NB4 (cell line): Measurements from ENCODE around the gene GAL.

Experiments
- MYC ChIP-seq: IDR thresholded peaks from 2 replicates; pipeline ENCODE4 v1.6.1; 2011; ENCODE audit warnings: low read depth, low read length
- TF ChIP-seq, protein P1 (sequence below): IDR thresholded peaks from one replicate; pipeline ENCODE4 v1.5.1; 2012; ENCODE audit warnings: low read depth, low read length

DNA sequence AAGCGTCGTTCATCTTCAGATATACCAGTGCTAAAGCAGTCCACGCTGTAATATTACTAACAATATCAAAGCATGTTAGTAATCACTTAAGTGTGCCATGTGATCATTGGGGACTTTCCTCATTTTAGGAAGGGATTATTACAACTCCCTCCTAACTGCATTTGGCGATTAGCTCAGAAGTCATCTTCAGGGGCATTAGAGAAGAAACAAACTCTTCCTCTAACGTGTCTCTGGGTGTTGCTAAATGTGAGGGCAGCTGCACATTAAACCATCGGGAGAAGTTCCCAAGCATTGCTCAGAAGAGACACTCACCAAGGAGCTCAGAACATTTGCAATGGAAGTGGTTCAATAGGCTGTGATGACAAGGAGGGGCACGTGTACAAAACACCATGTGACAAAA, 49.8 kb downstream of the GAL start:
- TF ChIP-seq, protein P1, sequence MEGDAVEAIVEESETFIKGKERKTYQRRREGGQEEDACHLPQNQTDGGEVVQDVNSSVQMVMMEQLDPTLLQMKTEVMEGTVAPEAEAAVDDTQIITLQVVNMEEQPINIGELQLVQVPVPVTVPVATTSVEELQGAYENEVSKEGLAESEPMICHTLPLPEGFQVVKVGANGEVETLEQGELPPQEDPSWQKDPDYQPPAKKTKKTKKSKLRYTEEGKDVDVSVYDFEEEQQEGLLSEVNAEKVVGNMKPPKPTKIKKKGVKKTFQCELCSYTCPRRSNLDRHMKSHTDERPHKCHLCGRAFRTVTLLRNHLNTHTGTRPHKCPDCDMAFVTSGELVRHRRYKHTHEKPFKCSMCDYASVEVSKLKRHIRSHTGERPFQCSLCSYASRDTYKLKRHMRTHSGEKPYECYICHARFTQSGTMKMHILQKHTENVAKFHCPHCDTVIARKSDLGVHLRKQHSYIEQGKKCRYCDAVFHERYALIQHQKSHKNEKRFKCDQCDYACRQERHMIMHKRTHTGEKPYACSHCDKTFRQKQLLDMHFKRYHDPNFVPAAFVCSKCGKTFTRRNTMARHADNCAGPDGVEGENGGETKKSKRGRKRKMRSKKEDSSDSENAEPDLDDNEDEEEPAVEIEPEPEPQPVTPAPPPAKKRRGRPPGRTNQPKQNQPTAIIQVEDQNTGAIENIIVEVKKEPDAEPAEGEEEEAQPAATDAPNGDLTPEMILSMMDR, result no peak
- no peak for TF ChIP-seq MYC
